ENCODE results near the gene FOXG1. TPM values are rescaled to one million over a fixed set of nuclear protein-coding genes. Genes with fewer than 3 reads are reported as not detected.

FOXG1 gene
- polyA plus RNA-seq, 1 donor (not counting 4 experiments of a cell fraction or from before 2014, with no cell fraction given) = not detected

GRCh38 chr14:28762955-28763326 lies 3.6 kb upstream of the FOXG1 start:
- H2AFZ ChIP-seq (ENCODE audit: control insufficient read depth, low read length) = no peak overlapping the region
- no peaks in the 10 kb centered on the region for H3K9me1 ChIP-seq (ENCODE audit: control insufficient read depth, extremely low read depth, insufficient read depth, low read length)
- no peak overlapping the region for H3K27ac ChIP-seq (ENCODE audit: control insufficient read depth, insufficient read depth, low read length)
- no peak overlapping the region for H3K4me3 ChIP-seq (ENCODE audit: control insufficient read depth in 2 of 3, extremely low read depth in 1 of 3, insufficient read depth in 2 of 3, low read depth in 1 of 3, low read length in 3 of 3)
- no peaks in the 10 kb centered on the region for H3K79me2 ChIP-seq (ENCODE audit: control insufficient read depth, insufficient read depth, low read length)
- H3K4me2 ChIP-seq (ENCODE audit: control insufficient read depth, extremely low read depth, insufficient read depth, low read depth, low read length) = no peak overlapping the region
- dilution Hi-C loops (cut with MboI; ENCODE audit: extremely low pct_ligation_motif_present, low sequenced_read_pairs) = loop anchor here (25.0 kb wide), 1 partner anchor 774 kb away; no protein-coding TSS in a partner anchor
- H3K4me1 ChIP-seq (ENCODE audit: control insufficient read depth, extremely low read depth, insufficient read depth, low read length) = peaks cover 4% of the 10 kb centered on the region
- DNase-seq (ENCODE audit: low read depth, low spot score) = no peak
- no peak overlapping the region for H3K9ac ChIP-seq (ENCODE audit: control insufficient read depth, extremely low read depth, insufficient read depth, low read length)
- peaks cover 84% of the 10 kb centered on the region for H3K27me3 ChIP-seq (ENCODE audit: control insufficient read depth, extremely low read depth, insufficient read depth, low read length)
- peaks cover 3% of the 10 kb centered on the region for H3K9me3 ChIP-seq (ENCODE audit: control insufficient read depth, low read depth, low read length)
- no peak for FAIRE-seq
- TF ChIP-seq EZH2 (IDR thresholded peaks at IDR 0.05; ENCODE audit: low read length) = no peak
- TF ChIP-seq CTCF (optimal IDR thresholded peaks at IDR 0.05 in 1 of 3, IDR thresholded peaks at IDR 0.05 in 1 of 3, conservative IDR thresholded peaks at IDR 0.05 in 1 of 3; ENCODE audit: extremely low read depth in 1 of 3, insufficient read depth in 2 of 3, low read length in 3 of 3) = no peak
- no peaks in the 10 kb centered on the region for H3K36me3 ChIP-seq (ENCODE audit: control insufficient read depth in 2 of 2, extremely low read depth in 1 of 2, insufficient read depth in 2 of 2, low read length in 2 of 2)
- peaks cover 10% of the 10 kb centered on the region for H4K20me1 ChIP-seq (ENCODE audit: control insufficient read depth, extremely low read depth, insufficient read depth, low read length)

- Histone ChIP-seq H3K79me2 (ENCODE audit: control insufficient read depth, insufficient read depth, low read length) (no peaks in the 10 kb centered on the region), H3K27ac (ENCODE audit: control insufficient read depth, insufficient read depth, low read length) (no peak overlapping the region), H3K4me2 (ENCODE audit: control insufficient read depth, extremely low read depth, insufficient read depth, low read depth, low read length) (no peak overlapping the region), H2AFZ (ENCODE audit: control insufficient read depth, low read length) (no peak overlapping the region), H4K20me1 (ENCODE audit: control insufficient read depth, extremely low read depth, insufficient read depth, low read length) (peaks cover 5% of the 10 kb centered on the region), H3K36me3 (ENCODE audit: control insufficient read depth in 2 of 2, extremely low read depth in 1 of 2, insufficient read depth in 2 of 2, low read length in 2 of 2) (no peaks in the 10 kb centered on the region), H3K4me3 (ENCODE audit: control insufficient read depth in 2 of 3, extremely low read depth in 1 of 3, insufficient read depth in 2 of 3, low read depth in 1 of 3, low read length in 3 of 3) (no peak overlapping the region), H3K4me1 (ENCODE audit: control insufficient read depth, extremely low read depth, insufficient read depth, low read length) (peaks cover 4% of the 10 kb centered on the region), H3K27me3 (ENCODE audit: control insufficient read depth, extremely low read depth, insufficient read depth, low read length) (peaks cover 84% of the 10 kb centered on the region), H3K9me3 (ENCODE audit: control insufficient read depth, low read depth, low read length) (peaks cover 7% of the 10 kb centered on the region), H3K9ac (ENCODE audit: control insufficient read depth, extremely low read depth, insufficient read depth, low read length) (no peak overlapping the region), H3K9me1 (ENCODE audit: control insufficient read depth, extremely low read depth, insufficient read depth, low read length) (no peaks in the 10 kb centered on the region)
- TF ChIP-seq EZH2 (IDR thresholded peaks at IDR 0.05; ENCODE audit: low read length) (no peak), CTCF (optimal IDR thresholded peaks at IDR 0.05 in 1 of 3, IDR thresholded peaks at IDR 0.05 in 1 of 3, conservative IDR thresholded peaks at IDR 0.05 in 1 of 3; ENCODE audit: extremely low read depth in 1 of 3, insufficient read depth in 2 of 3, low read length in 3 of 3) (no peak)
- dilution Hi-C loops (cut with MboI; ENCODE audit: extremely low pct_ligation_motif_present, low sequenced_read_pairs) = loop anchor here (25.0 kb wide), 1 partner anchor 773 kb away; no protein-coding TSS in a partner anchor
- FAIRE-seq (no peak), DNase-seq (ENCODE audit: low read depth, low spot score) (no peak)
Measured at GRCh38 chr14:28763751-28764256, 2.8 kb upstream of the FOXG1 start.
